HepG2 (cell line): Measurements from ENCODE around the gene TLE2. TPM values are rescaled to one million over a fixed set of nuclear protein-coding genes. Genes with fewer than 3 reads are reported as not detected.
A peak's percentile ranks its signal among the peaks of the same experiment; 100 is the strongest.

Experiments
- ARNT2 ChIP-seq: sonication (generic); formaldehyde crosslinking; IDR thresholded peaks from 2 replicates; pipeline ENCODE4 v1.8.0; 2022; ENCODE audit warnings: mild to moderate bottlenecking, low read depth, missing genetic modification reagents, moderate library complexity
- DMAP1 ChIP-seq: IDR thresholded peaks from 2 replicates; pipeline ENCODE4 v1.6.1; 2016
- FOXA1 ChIP-seq, 2 experiments: fragments of 450-650 bp in 1 of 2; sonication (generic) in 1 of 2; formaldehyde crosslinking in 1 of 2; IDR thresholded peaks; 2 replicates each; pipeline versions ENCODE4 v1.4.0 to v1.6.1; 2016 to 2020; ENCODE audit warnings: missing genetic modification reagents in 1 of 2
- KDM2A ChIP-seq: sonication (generic); formaldehyde crosslinking; IDR thresholded peaks from 2 replicates; pipeline ENCODE4 v1.4.0; 2020; ENCODE audit warnings: low read depth, missing genetic modification reagents, borderline replicate concordance
- MIER3 ChIP-seq: IDR thresholded peaks from 2 replicates; pipeline ENCODE4 v1.6.1; 2016; ENCODE audit warnings: missing compliant biosample characterization, borderline replicate concordance
- NAIF1 ChIP-seq: sonication (generic); formaldehyde crosslinking; IDR thresholded peaks from 2 replicates; pipeline ENCODE4 v1.5.0; 2020; ENCODE audit warnings: mild to moderate bottlenecking, missing genetic modification reagents, borderline replicate concordance
- NFYC ChIP-seq: IDR thresholded peaks from 2 replicates; pipeline ENCODE4 v1.6.1; 2016; ENCODE audit warnings: missing genetic modification reagents, missing compliant biosample characterization
- NR2F1 ChIP-seq, 2 experiments: fragments of 450-650 bp in 1 of 2; formaldehyde crosslinking in 1 of 2; IDR thresholded peaks; 2 replicates each; pipeline versions ENCODE4 v1.5.0 to v1.6.1; 2016 to 2020; ENCODE audit warnings: mild to moderate bottlenecking in 1 of 2, missing compliant biosample characterization in 1 of 2, missing genetic modification reagents in 1 of 2, moderate library complexity in 1 of 2
- PCBP1 ChIP-seq: fragments of 200-400 bp; formaldehyde crosslinking; IDR thresholded peaks from 2 replicates; pipeline ENCODE4 v1.6.1; 2017; ENCODE audit warnings: mild to moderate bottlenecking, low read depth, low read length, borderline replicate concordance
- PHF21A ChIP-seq: sonication (generic); formaldehyde crosslinking; IDR thresholded peaks from 2 replicates; pipeline ENCODE4 v1.5.0; 2020; ENCODE audit warnings: mild to moderate bottlenecking, missing genetic modification reagents
- SIX4 ChIP-seq: sonication (generic); formaldehyde crosslinking; IDR thresholded peaks from 2 replicates; pipeline ENCODE4 v1.4.0; 2020; ENCODE audit warnings: missing genetic modification reagents
- SRY ChIP-seq: sonication (generic); formaldehyde crosslinking; IDR thresholded peaks from 2 replicates; pipeline ENCODE4 v1.8.0; 2022; ENCODE audit warnings: mild to moderate bottlenecking, missing genetic modification reagents
- SUZ12 ChIP-seq: fragments of 150-350 bp; IDR thresholded peaks from 2 replicates; pipeline ENCODE4 v1.6.1; 2014; ENCODE audit warnings: low read depth, low read length
- TAF1 ChIP-seq: sonication (generic); formaldehyde crosslinking; IDR thresholded peaks from 2 replicates; pipeline ENCODE4 v1.4.0; 2020; ENCODE audit warnings: missing genetic modification reagents
- TCF7L2 ChIP-seq: IDR thresholded peaks from 2 replicates; pipeline ENCODE4 v1.6.1; 2011; ENCODE audit warnings: mild to moderate bottlenecking, low read depth, low read length, moderate library complexity
- ZNF337 ChIP-seq: sonication (generic); formaldehyde crosslinking; IDR thresholded peaks from 2 replicates; pipeline ENCODE4 v1.5.1; 2020; ENCODE audit warnings: missing genetic modification reagents, low read depth, mild to moderate bottlenecking, borderline replicate concordance
- ZNF34 ChIP-seq: sonication (generic); formaldehyde crosslinking; IDR thresholded peaks from 2 replicates; pipeline ENCODE4 v1.4.0; 2020; ENCODE audit warnings: mild to moderate bottlenecking, missing genetic modification reagents, borderline replicate concordance
- ZNF383 ChIP-seq: sonication (generic); formaldehyde crosslinking; IDR thresholded peaks from 2 replicates; pipeline ENCODE4 v1.4.0; 2020; ENCODE audit warnings: missing genetic modification reagents, mild to moderate bottlenecking, borderline replicate concordance
- ZNF460 ChIP-seq: sonication (generic); formaldehyde crosslinking; IDR thresholded peaks from 2 replicates; pipeline ENCODE4 v1.5.1; 2020; ENCODE audit warnings: missing genetic modification reagents, mild to moderate bottlenecking, borderline replicate concordance
- ZNF543 ChIP-seq: sonication (generic); formaldehyde crosslinking; IDR thresholded peaks from 2 replicates; pipeline ENCODE4 v1.4.0; 2020; ENCODE audit warnings: mild to moderate bottlenecking, missing genetic modification reagents
- ZNF570 ChIP-seq: sonication (generic); formaldehyde crosslinking; IDR thresholded peaks from 2 replicates; pipeline ENCODE4 v1.4.0; 2020; ENCODE audit warnings: mild to moderate bottlenecking, missing genetic modification reagents, borderline replicate concordance
- ZNF607 ChIP-seq: sonication (generic); formaldehyde crosslinking; IDR thresholded peaks from 2 replicates; pipeline ENCODE4 v1.5.1; 2020; ENCODE audit warnings: missing genetic modification reagents, mild to moderate bottlenecking, borderline replicate concordance
- ZNF704 ChIP-seq: sonication (generic); formaldehyde crosslinking; IDR thresholded peaks from 2 replicates; pipeline ENCODE4 v1.8.1; 2023; ENCODE audit warnings: mild to moderate bottlenecking, inconsistent platforms, moderate library complexity, missing genetic modification reagents, borderline replicate concordance
- ZNF776 ChIP-seq: sonication (generic); formaldehyde crosslinking; IDR thresholded peaks from 2 replicates; pipeline ENCODE4 v1.4.0; 2020; ENCODE audit warnings: mild to moderate bottlenecking, missing genetic modification reagents
- polyA plus RNA-seq, 8 experiments: library from polyadenylated mRNA; depleted of rRNA in 3 of 8; stranded (reverse) in 7 of 8; unstranded in 1 of 8; fragments of >200 nt; fragmentation: Illumina TruSeq in 4 of 8; extraction: Trizol in 4 of 8; gene quantifications; 2 replicates each; pipeline versions ENCODE4 v1.2.1 to v1.2.3, GENCODE V29; 2011 to 2016; ENCODE audit warnings: low read depth in 4 of 8, missing spikeins in 1 of 8, mixed read lengths in 1 of 8; ENCODE audit not compliant: insufficient read depth in 1 of 8
- total RNA-seq, 5 experiments: library from RNA; depleted of rRNA; stranded (reverse); fragments of >200 nt; fragmentation: Illumina TruSeq; extraction: Trizol; gene quantifications; 2 replicates each; pipeline ENCODE4 v1.2.3, GENCODE V29; 2016; ENCODE audit warnings: low read depth in 1 of 5
- TF ChIP-seq, protein P1 (sequence below): sonication (generic); formaldehyde crosslinking; IDR thresholded peaks from 2 replicates; pipeline ENCODE4 v1.5.0; 2020; ENCODE audit warnings: missing genetic modification reagents
- TF ChIP-seq, protein P2 (sequence below): sonication (generic); formaldehyde crosslinking; IDR thresholded peaks from 2 replicates; pipeline ENCODE4 v1.9.0; 2022; ENCODE audit warnings: missing genetic modification reagents, mild to moderate bottlenecking, borderline replicate concordance

Gene TLE2
- total and polyA plus RNA-seq, 2 of the 13 experiments (the other 11 are each of a cell fraction or from before 2014, with no cell fraction given): 0.07 to 0.81 TPM

GRCh38 chr19:3036119-3036976 is 7.3 kb upstream of the TLE2 start (continued):
- TF ChIP-seq ZNF704 (CRISPR knock-in tag) (peak; percentile 60; the same call in 1 of the 2 replicates), NR2F1 (CRISPR knock-in tag; IDR thresholded peaks at IDR 0.05) (peak in 1 of 2 experiments; percentile 22; a peak in 1 of 4 replicates), SUZ12 (peak; percentile 76), FOXA1 (IDR thresholded peaks at IDR 0.05) (no peak), FOXA1 (CRISPR knock-in tag; IDR thresholded peaks at IDR 0.05) (no peak), TCF7L2 (no peak), PCBP1 (0 out of 2 replicates have a peak, but pooled peaks have one; percentile 73), KDM2A (CRISPR knock-in tag) (peak; percentile 82), ZNF460 (CRISPR knock-in tag) (peak; percentile 79), ZNF543 (CRISPR knock-in tag) (no peak; the same call in 1 of the 2 replicates), ZNF34 (CRISPR knock-in tag) (no peak), ARNT2 (CRISPR knock-in tag) (no peak), DMAP1 (CRISPR knock-in tag) (peak; percentile 42; the same call in 1 of the 2 replicates), SIX4 (no peak), ZNF607 (CRISPR knock-in tag) (0 out of 2 replicates have a peak, but pooled peaks have one; percentile 40), NFYC (CRISPR knock-in tag) (peak; percentile 60; the same call in 1 of the 2 replicates), MIER3 (CRISPR knock-in tag) (no peak), ZNF776 (no peak), NAIF1 (CRISPR knock-in tag) (0 out of 2 replicates have a peak, but pooled peaks have one; percentile 17), SRY (no peak; the same call in 1 of the 2 replicates), TAF1 (CRISPR knock-in tag) (no peak), ZNF383 (CRISPR knock-in tag) (no peak), PHF21A (CRISPR knock-in tag) (peak; percentile 31; the same call in 1 of the 2 replicates), ZNF337 (CRISPR knock-in tag) (no peak), ZNF570 (CRISPR knock-in tag) (no peak)
- TF ChIP-seq, protein P1, sequence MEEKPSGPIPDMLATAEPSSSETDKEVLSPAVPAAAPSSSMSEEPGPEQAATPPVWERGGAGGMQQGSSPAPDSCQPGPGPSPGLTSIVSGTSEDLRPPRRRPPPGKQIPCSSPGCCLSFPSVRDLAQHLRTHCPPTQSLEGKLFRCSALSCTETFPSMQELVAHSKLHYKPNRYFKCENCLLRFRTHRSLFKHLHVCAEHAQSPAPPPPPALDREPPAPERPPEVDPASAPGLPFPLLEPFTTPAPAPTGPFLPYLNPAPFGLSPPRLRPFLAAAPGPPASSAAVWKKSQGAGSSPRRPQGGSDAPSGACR (CRISPR knock-in tag): peak; percentile 45; the same call in 1 of the 2 replicates
- TF ChIP-seq, protein P2, sequence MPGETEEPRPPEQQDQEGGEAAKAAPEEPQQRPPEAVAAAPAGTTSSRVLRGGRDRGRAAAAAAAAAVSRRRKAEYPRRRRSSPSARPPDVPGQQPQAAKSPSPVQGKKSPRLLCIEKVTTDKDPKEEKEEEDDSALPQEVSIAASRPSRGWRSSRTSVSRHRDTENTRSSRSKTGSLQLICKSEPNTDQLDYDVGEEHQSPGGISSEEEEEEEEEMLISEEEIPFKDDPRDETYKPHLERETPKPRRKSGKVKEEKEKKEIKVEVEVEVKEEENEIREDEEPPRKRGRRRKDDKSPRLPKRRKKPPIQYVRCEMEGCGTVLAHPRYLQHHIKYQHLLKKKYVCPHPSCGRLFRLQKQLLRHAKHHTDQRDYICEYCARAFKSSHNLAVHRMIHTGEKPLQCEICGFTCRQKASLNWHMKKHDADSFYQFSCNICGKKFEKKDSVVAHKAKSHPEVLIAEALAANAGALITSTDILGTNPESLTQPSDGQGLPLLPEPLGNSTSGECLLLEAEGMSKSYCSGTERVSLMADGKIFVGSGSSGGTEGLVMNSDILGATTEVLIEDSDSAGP (CRISPR knock-in tag): peak; percentile 83; the same call in 1 of the 2 replicates
